RWPE2 (cell line): Measurements from ENCODE around the gene OBSCN.
"Not testable (repeated sequence)": the region's sequence is repeated elsewhere in the genome, so short reads cannot be mapped to it uniquely, and the experiment has no call there.

Source experiments
- ATAC-seq: fragments of 200-7000 bp; cut with Tn5 transposase; 3 replicates; pipeline ENCODE4 v1.9.1; 2021; ENCODE audit warnings: low read depth
- DNase-seq: peaks from one replicate; pipeline ENCODE4 v3.0.0-alpha.2; 2020; ENCODE audit warnings: low spot score
- H3K27ac ChIP-seq: fragments of 450-650 bp; 2 replicates; pipeline ENCODE4 v1.5.1; 2017; ENCODE audit warnings: mild to moderate bottlenecking; ENCODE audit not compliant: poor library complexity, severe bottlenecking
- H3K27me3 ChIP-seq: fragments of 250-450 bp; sonication (Bioruptor Pico); 2 replicates; pipeline ENCODE4 v1.5.1; 2021; ENCODE audit warnings: mild to moderate bottlenecking, moderate library complexity; ENCODE audit not compliant: insufficient read depth, poor library complexity, severe bottlenecking
- H3K36me3 ChIP-seq: fragments of 250-450 bp; sonication (Bioruptor Pico); 2 replicates; pipeline ENCODE4 v1.5.1; 2020; ENCODE audit warnings: low read depth, mild to moderate bottlenecking, moderate library complexity
- H3K4me1 ChIP-seq: fragments of 250-450 bp; sonication (Bioruptor Pico); 2 replicates; pipeline ENCODE4 v1.5.1; 2021; ENCODE audit warnings: mild to moderate bottlenecking, moderate library complexity; ENCODE audit not compliant: insufficient read depth, poor library complexity, severe bottlenecking
- H3K4me3 ChIP-seq: fragments of 250-450 bp; sonication (Bioruptor Pico); 2 replicates; pipeline ENCODE4 v1.5.1; 2021; ENCODE audit warnings: mild to moderate bottlenecking, moderate library complexity; ENCODE audit not compliant: severe bottlenecking
- H3K9me3 ChIP-seq: fragments of 250-450 bp; sonication (Bioruptor Pico); 2 replicates; pipeline ENCODE4 v1.5.1; 2021; ENCODE audit warnings: mild to moderate bottlenecking, moderate library complexity; ENCODE audit not compliant: severe bottlenecking
- TF ChIP-seq, protein P1 (sequence below): fragments of 450-650 bp; IDR thresholded peaks from one replicate; pipeline ENCODE4 v1.5.1; 2017; ENCODE audit warnings: mild to moderate bottlenecking, moderate library complexity; ENCODE audit not compliant: poor library complexity, severe bottlenecking

OBSCN gene

GRCh38 chr1:228245111-228245510 is 37.3 kb downstream of the OBSCN start:
- DNase-seq (no peak), ATAC-seq (no peak)
- Histone ChIP-seq H3K36me3 (peaks cover 13% of the 10 kb centered on the region), H3K27ac (no peak overlapping the region), H3K9me3 (no peaks in the 10 kb centered on the region), H3K27me3 (no peaks in the 10 kb centered on the region), H3K4me3 (no peak overlapping the region), H3K4me1 (no peaks in the 10 kb centered on the region)
- TF ChIP-seq, protein P1, sequence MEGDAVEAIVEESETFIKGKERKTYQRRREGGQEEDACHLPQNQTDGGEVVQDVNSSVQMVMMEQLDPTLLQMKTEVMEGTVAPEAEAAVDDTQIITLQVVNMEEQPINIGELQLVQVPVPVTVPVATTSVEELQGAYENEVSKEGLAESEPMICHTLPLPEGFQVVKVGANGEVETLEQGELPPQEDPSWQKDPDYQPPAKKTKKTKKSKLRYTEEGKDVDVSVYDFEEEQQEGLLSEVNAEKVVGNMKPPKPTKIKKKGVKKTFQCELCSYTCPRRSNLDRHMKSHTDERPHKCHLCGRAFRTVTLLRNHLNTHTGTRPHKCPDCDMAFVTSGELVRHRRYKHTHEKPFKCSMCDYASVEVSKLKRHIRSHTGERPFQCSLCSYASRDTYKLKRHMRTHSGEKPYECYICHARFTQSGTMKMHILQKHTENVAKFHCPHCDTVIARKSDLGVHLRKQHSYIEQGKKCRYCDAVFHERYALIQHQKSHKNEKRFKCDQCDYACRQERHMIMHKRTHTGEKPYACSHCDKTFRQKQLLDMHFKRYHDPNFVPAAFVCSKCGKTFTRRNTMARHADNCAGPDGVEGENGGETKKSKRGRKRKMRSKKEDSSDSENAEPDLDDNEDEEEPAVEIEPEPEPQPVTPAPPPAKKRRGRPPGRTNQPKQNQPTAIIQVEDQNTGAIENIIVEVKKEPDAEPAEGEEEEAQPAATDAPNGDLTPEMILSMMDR: no peak

GRCh38 chr1:228246216-228246900 is 38.5 kb downstream of the OBSCN start:
- Histone ChIP-seq H3K9me3 (no peaks in the 10 kb centered on the region), H3K36me3 (peaks cover 13% of the 10 kb centered on the region), H3K27me3 (no peaks in the 10 kb centered on the region), H3K4me3 (no peak overlapping the region), H3K27ac (no peak overlapping the region), H3K4me1 (no peaks in the 10 kb centered on the region)
- ATAC-seq: no peak
- TF ChIP-seq, protein P1: no peak
- DNase-seq: no peak

- no peaks in the 10 kb centered on the region for H3K9me3 ChIP-seq
- H3K4me3 ChIP-seq: no peak overlapping the region
- no peaks in the 10 kb centered on the region for H3K4me1 ChIP-seq
- H3K36me3 ChIP-seq: peaks cover 6% of the 10 kb centered on the region
- no peaks in the 10 kb centered on the region for H3K27me3 ChIP-seq
- TF ChIP-seq, protein P1: no peak
- ATAC-seq (no peak), DNase-seq (no peak)
- H3K27ac ChIP-seq: no peak overlapping the region
Measured at GRCh38 chr1:228249513-228250305, 41.9 kb downstream of the OBSCN start.

- not testable (repeated sequence) for H3K36me3 ChIP-seq, H3K4me1 ChIP-seq, H3K27me3 ChIP-seq, DNase-seq, H3K9me3 ChIP-seq, H3K4me3 ChIP-seq, ATAC-seq, H3K27ac ChIP-seq
Measured at GRCh38 chr1:228252476-228252875, 44.6 kb downstream of the OBSCN start.

GRCh38 chr1:228256626-228257375 is 49.0 kb downstream of the OBSCN start:
- H3K4me1 ChIP-seq: no peaks in the 10 kb centered on the region
- DNase-seq: no peak
- H3K36me3 ChIP-seq: no peaks in the 10 kb centered on the region
- H3K27me3 ChIP-seq: no peaks in the 10 kb centered on the region
- no peaks in the 10 kb centered on the region for H3K9me3 ChIP-seq
- no peak for ATAC-seq
- no peak overlapping the region for H3K27ac ChIP-seq
- TF ChIP-seq, protein P1: no peak
- H3K4me3 ChIP-seq: no peak overlapping the region
